CD4-positive, alpha-beta memory T cell (primary cell): ENCODE results near the gene KLHL17. TPM values are rescaled to one million over a fixed set of nuclear protein-coding genes. Genes with fewer than 3 reads are reported as not detected.
"Not testable (repeated sequence)": the region's sequence is repeated elsewhere in the genome, so short reads cannot be mapped to it uniquely, and the experiment has no call there.

Experiments used
- CTCF ChIA-PET: fragments of 350-600 bp; sonication (Branson Sonifier 250); formaldehyde crosslinking; loops from one replicate; lab custom pipeline; 2021; ENCODE audit warnings: inconsistent platforms; ENCODE audit not compliant: partially characterized antibody; lab: Charles Lee
- POLR2A ChIA-PET: fragments of 350-600 bp; sonication (Branson Sonifier 250); formaldehyde crosslinking; loops from one replicate; lab custom pipeline; 2021; ENCODE audit not compliant: partially characterized antibody; lab: Charles Lee
- DNase-seq, 5 donors: peaks; one replicate each; pipeline versions ENCODE4 v3.0.0 to v3.0.0-alpha.2; 2020 to 2022; ENCODE audit warnings: mixed read lengths in 1 of 5
- H3K27ac ChIP-seq: one replicate; pipeline ENCODE4 v1.7.0; 2013; ENCODE audit warnings: low read depth, low read length
- H3K27me3 ChIP-seq: 2 replicates; pipeline ENCODE4 v1.7.0; 2013; ENCODE audit warnings: mild to moderate bottlenecking, low read length, moderate library complexity; ENCODE audit not compliant: insufficient read depth
- H3K36me3 ChIP-seq: 2 replicates; pipeline ENCODE4 v1.7.0; 2013; ENCODE audit warnings: mild to moderate bottlenecking, low read length, moderate library complexity; ENCODE audit not compliant: insufficient read depth
- H3K4me1 ChIP-seq: 2 replicates; pipeline ENCODE4 v1.7.0; 2013; ENCODE audit warnings: mild to moderate bottlenecking, low read length, moderate library complexity; ENCODE audit not compliant: insufficient read depth
- H3K4me3 ChIP-seq, 2 donors: one replicate each; pipeline ENCODE4 v1.7.0; 2013; ENCODE audit warnings: low read length in 2 of 2, mild to moderate bottlenecking in 1 of 2
- H3K9me3 ChIP-seq, 2 donors: one replicate each; pipeline ENCODE4 v1.7.0; 2013; ENCODE audit warnings: low read length in 2 of 2, control low read depth in 1 of 2; ENCODE audit not compliant: control insufficient read depth in 1 of 2
- H3K27ac Mint-ChIP-seq, 7 donors: one replicate each; pipeline ENCODE4 v1.8.0; 2020 to 2021; ENCODE audit warnings: mixed read lengths in 7 of 7, mild to moderate bottlenecking in 6 of 7, inconsistent platforms in 3 of 7, moderate library complexity in 3 of 7
- H3K27me3 Mint-ChIP-seq, 2 donors: one replicate each; pipeline ENCODE4 v1.8.0; 2020 to 2021; ENCODE audit warnings: mixed read lengths in 2 of 2
- H3K36me3 Mint-ChIP-seq, 2 donors: one replicate each; pipeline ENCODE4 v1.8.0; 2020 to 2021; ENCODE audit warnings: mixed read lengths in 2 of 2, inconsistent platforms in 1 of 2, mild to moderate bottlenecking in 1 of 2
- H3K4me1 Mint-ChIP-seq, 4 donors: one replicate each; pipeline ENCODE4 v1.8.0; 2020 to 2021; ENCODE audit warnings: mixed read lengths in 4 of 4, mild to moderate bottlenecking in 1 of 4
- H3K4me3 Mint-ChIP-seq, 8 donors: one replicate each; pipeline ENCODE4 v1.8.0; 2020 to 2021; ENCODE audit warnings: mixed read lengths in 8 of 8, mild to moderate bottlenecking in 7 of 8, moderate library complexity in 6 of 8, inconsistent platforms in 3 of 8
- H3K9me3 Mint-ChIP-seq, 8 donors: one replicate each; pipeline ENCODE4 v1.8.0; 2020 to 2021; ENCODE audit warnings: mixed read lengths in 8 of 8, mild to moderate bottlenecking in 5 of 8, inconsistent platforms in 3 of 8, moderate library complexity in 1 of 8
- intact Hi-C: fragments of 100-400 bp; cut with micrococcal nuclease; formaldehyde crosslinking; loops from one replicate; pipeline ENCODE4 v1.15.1; 2023
- polyA plus RNA-seq, 2 donors: library from polyadenylated mRNA; unstranded; fragments of 300-500 nt; fragmentation: Illumina TruSeq; gene quantifications; one replicate each; pipeline ENCODE4 v1.2.3, GENCODE V29; 2021
- total RNA-seq, 2 experiments: library from RNA; stranded (reverse); gene quantifications; one replicate each; pipeline ENCODE4 v1.2.3, GENCODE V29; 2021

The KLHL17 gene
- total and polyA plus RNA-seq, 4 experiments from 2014 or later: 0.89 to 46.5 (median 22.6) TPM

- CTCF ChIA-PET: interaction anchor here (0.9 to 4.5 kb wide), 2 partner anchors 9 to 10 kb away, joined by 3 to 35 read pairs; partner anchors contain the start of gene ISG15
- POLR2A ChIA-PET: interaction anchor here (1.1 to 1.5 kb wide), 2 partner anchors 8 to 14 kb away, joined by 3 to 7 read pairs; partner anchors contain the start of gene ISG15
- peak overlapping the region in 2 of 7 donors; percentile 46 to 71 for H3K27ac Mint-ChIP-seq
- DNase-seq: no peak
- peaks cover 11 to 17% (median 12%) of the 10 kb centered on the region in 4 donors for H3K4me1 Mint-ChIP-seq
- Histone ChIP-seq H3K9me3 (no peaks in the 10 kb centered on the region), H3K4me3 (no peak overlapping the region), H3K27ac (no peak overlapping the region), H3K4me1 (peaks cover 28% of the 10 kb centered on the region), H3K36me3 (no peaks in the 10 kb centered on the region), H3K27me3 (peaks cover 37% of the 10 kb centered on the region)
- no peaks in the 10 kb centered on the region for H3K9me3 Mint-ChIP-seq
- H3K27me3 Mint-ChIP-seq: peaks cover 27 to 36% of the 10 kb centered on the region in 2 donors
- intact Hi-C loops: no loop called here
- no peaks in the 10 kb centered on the region for H3K36me3 Mint-ChIP-seq
- peak overlapping the region in 4 of 8 donors; percentile 13 to 69 (median 43) for H3K4me3 Mint-ChIP-seq
Observed at GRCh38 chr1:1004780-1005697, 44.7 kb downstream of the KLHL17 start.

- intact Hi-C loops: no loop called here
- Histone ChIP-seq H3K4me3 (no peak overlapping the region), H3K27ac (no peak overlapping the region), H3K4me1 (peaks cover 21% of the 10 kb centered on the region), H3K9me3 (no peaks in the 10 kb centered on the region), H3K36me3 (no peaks in the 10 kb centered on the region), H3K27me3 (peaks cover 35% of the 10 kb centered on the region)
- Mint-ChIP-seq H3K27me3 (peaks cover 23 to 33% of the 10 kb centered on the region in 2 donors), H3K4me3 (peak overlapping the region in 1 of 8 donors; percentile 39), H3K27ac (no peak overlapping the region), H3K9me3 (no peaks in the 10 kb centered on the region), H3K4me1 (peaks cover 9 to 14% (median 12%) of the 10 kb centered on the region in 4 donors), H3K36me3 (no peaks in the 10 kb centered on the region)
- no peak for DNase-seq
- ChIA-PET POLR2A (interaction anchor here (1.1 to 1.5 kb wide), 2 partner anchors 8 to 15 kb away, joined by 3 to 7 read pairs; partner anchors contain the start of gene ISG15), CTCF (no interaction called here)
Observed at GRCh38 chr1:1005774-1006304, 45.5 kb downstream of the KLHL17 start.

- Histone ChIP-seq H3K9me3 (no peaks in the 10 kb centered on the region), H3K36me3 (no peaks in the 10 kb centered on the region), H3K4me1 (peaks cover 14% of the 10 kb centered on the region), H3K27me3 (peaks cover 28% of the 10 kb centered on the region), H3K27ac (no peak overlapping the region), H3K4me3 (no peak overlapping the region)
- no peak for DNase-seq
- Mint-ChIP-seq H3K36me3 (no peaks in the 10 kb centered on the region), H3K4me1 (peaks cover 9 to 14% (median 10%) of the 10 kb centered on the region in 4 donors), H3K27me3 (peaks cover 23 to 31% of the 10 kb centered on the region in 2 donors), H3K4me3 (peak overlapping the region in 1 of 8 donors; percentile 39), H3K27ac (no peak overlapping the region), H3K9me3 (no peaks in the 10 kb centered on the region)
- ChIA-PET CTCF (interaction anchor here (1.2 to 1.3 kb wide), 2 partner anchors 12 to 57 kb away, joined by 3 read pairs; no protein-coding TSS in a partner anchor), POLR2A (interaction anchor here (1.1 kb wide), 1 partner anchor 16 kb away, joined by 3 read pairs; no protein-coding TSS in a partner anchor)
- intact Hi-C loops: no loop called here
Observed at GRCh38 chr1:1006305-1007159, 46.1 kb downstream of the KLHL17 start.

GRCh38 chr1:1010131-1010530 lies 49.7 kb downstream of the KLHL17 start:
- intact Hi-C loops, H3K27ac ChIP-seq, H3K27ac Mint-ChIP-seq, H3K36me3 Mint-ChIP-seq, H3K27me3 ChIP-seq, POLR2A ChIA-PET, H3K9me3 ChIP-seq, H3K4me3 Mint-ChIP-seq, DNase-seq, H3K9me3 Mint-ChIP-seq, H3K4me3 ChIP-seq, H3K36me3 ChIP-seq: not testable (repeated sequence)
- CTCF ChIA-PET: interaction anchor here (1.4 kb wide), 1 partner anchor 8 kb away, joined by 5 read pairs; no protein-coding TSS in a partner anchor
- peaks cover 14 to 29% (median 21%) of the 10 kb centered on the region in 4 donors for H3K4me1 Mint-ChIP-seq
- H3K27me3 Mint-ChIP-seq: peaks cover 10 to 22% of the 10 kb centered on the region in 2 donors
- H3K4me1 ChIP-seq: peaks cover 19% of the 10 kb centered on the region

DNA sequence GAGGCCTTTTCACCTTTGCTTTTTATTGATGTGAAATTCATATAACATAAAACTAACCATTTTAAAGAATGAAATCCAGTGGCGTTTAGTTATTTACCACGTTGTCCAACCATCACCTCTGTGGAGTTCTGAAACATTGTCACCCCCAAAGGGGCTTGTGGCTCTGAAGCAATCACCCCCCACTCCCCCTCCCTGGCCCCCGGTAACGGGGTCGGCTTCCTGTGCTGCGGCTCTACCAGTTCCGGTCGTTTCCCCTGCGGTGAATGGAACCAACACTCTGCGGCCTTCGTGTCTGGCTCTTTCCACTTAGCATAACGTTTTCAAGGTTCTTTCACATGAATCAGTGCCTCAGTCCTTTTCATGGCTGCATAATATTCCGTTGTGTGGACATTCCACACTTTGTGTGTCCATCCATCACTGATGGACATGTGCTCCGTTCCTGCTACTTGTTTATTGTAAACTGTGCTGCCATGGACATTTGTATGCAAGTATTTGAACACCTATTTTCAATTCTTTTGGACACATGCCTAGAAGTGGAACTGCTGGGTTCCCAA lies 51.1 kb downstream of the KLHL17 start:
- no peak for DNase-seq
- Mint-ChIP-seq H3K27ac (peak overlapping the region in 4 of 7 donors; percentile 10 to 43 (median 28)), H3K27me3 (peaks cover 6 to 16% of the 10 kb centered on the region in 2 donors), H3K36me3 (peaks cover 0 to 7% of the 10 kb centered on the region in 2 donors), H3K4me1 (peaks cover 12 to 28% (median 19%) of the 10 kb centered on the region in 4 donors), H3K9me3 (peaks cover 0 to 1% (median 0%) of the 10 kb centered on the region in 8 donors), H3K4me3 (peak overlapping the region in 2 of 8 donors; percentile 9 to 15)
- CTCF ChIA-PET: interaction anchor here (1.4 to 4.2 kb wide), 2 partner anchors 8 to 9 kb away, joined by 5 to 35 read pairs; no protein-coding TSS in a partner anchor
- Histone ChIP-seq H3K27ac (no peak overlapping the region), H3K27me3 (no peaks in the 10 kb centered on the region), H3K4me3 (no peak overlapping the region), H3K36me3 (no peaks in the 10 kb centered on the region), H3K9me3 (no peaks in the 10 kb centered on the region), H3K4me1 (peaks cover 16% of the 10 kb centered on the region)
- POLR2A ChIA-PET: no interaction called here
- intact Hi-C loops: no loop called here

DNA sequence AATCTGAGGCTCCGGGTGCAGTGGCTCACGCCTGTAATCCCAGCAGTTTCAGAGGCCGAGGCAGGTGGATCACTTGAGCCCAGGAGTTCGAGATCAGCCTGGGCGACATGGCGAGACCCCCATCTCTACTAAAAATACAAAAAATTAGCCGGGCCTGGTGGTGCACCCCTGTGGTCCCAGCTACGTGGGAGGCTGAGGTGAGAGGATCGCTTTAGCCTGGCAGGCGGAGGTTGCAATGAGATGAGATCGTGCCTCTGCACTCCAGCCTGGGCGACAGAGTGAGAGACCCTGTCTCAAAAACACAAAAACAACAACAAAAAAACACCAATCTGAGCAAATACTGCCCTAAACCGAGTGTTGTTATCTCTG lies 52.3 kb downstream of the KLHL17 start:
- H3K9me3 Mint-ChIP-seq, H3K27me3 ChIP-seq, DNase-seq, H3K36me3 Mint-ChIP-seq, H3K9me3 ChIP-seq, H3K36me3 ChIP-seq: not testable (repeated sequence)
- H3K27ac Mint-ChIP-seq: peak overlapping the region; percentile 90 to 99 (median 98)
- Histone ChIP-seq H3K27ac (peak overlapping the region; percentile 88), H3K4me3 (peak overlapping the region; percentile 54 to 88), H3K4me1 (peaks cover 16% of the 10 kb centered on the region)
- POLR2A ChIA-PET: interaction anchor here (0.9 to 2.8 kb wide), 9 partner anchors 8 to 363 kb away, joined by 3 to 16 read pairs (median 9); partner anchors contain the start of genes AURKAIP1, NOC2L and PLEKHN1
- peaks cover 14 to 33% (median 25%) of the 10 kb centered on the region in 4 donors for H3K4me1 Mint-ChIP-seq
- intact Hi-C loops: loop anchor here (1.0 to 2.0 kb wide), 3 partner anchors 10 to 104 kb away; partner anchors contain the start of genes C1orf159 and NOC2L
- CTCF ChIA-PET: interaction anchor here (1.1 to 4.2 kb wide), 3 partner anchors 10 to 51 kb away, joined by 5 to 35 read pairs (median 8); partner anchors contain the start of gene HES4
- H3K4me3 Mint-ChIP-seq: peak overlapping the region; percentile 96 to 100 (median 98)
- H3K27me3 Mint-ChIP-seq: peaks cover 2 to 16% of the 10 kb centered on the region in 2 donors
